GM19438 (cell line): ENCODE data around the gene DUSP16.
"Not testable (repeated sequence)": the region's sequence is repeated elsewhere in the genome, so short reads cannot be mapped to it uniquely, and the experiment has no call there.

ENCODE experiments used
- ATAC-seq: cut with Tn5 transposase; IDR thresholded peaks from one replicate; pipeline ENCODE4 v1.9.1; 2021; ENCODE audit warnings: low read depth; ENCODE audit not compliant: unreplicated experiment

DUSP16 gene

GRCh38 chr12:12585115-12585863 lies 22.6 kb upstream of the DUSP16 start:
- no peak for ATAC-seq

- no peak for ATAC-seq
These were observed 21.0 kb upstream of the DUSP16 start for GRCh38 chr12:12583510-12584178.

- peak; percentile 93 for ATAC-seq
These were observed 20.2 kb upstream of the DUSP16 start for GRCh38 chr12:12582895-12583303.

- ATAC-seq, result peak; percentile 49
These were observed 19.7 kb upstream of the DUSP16 start for GRCh38 chr12:12582193-12582881.

GRCh38 chr12:12580716-12581115 lies 18.1 kb upstream of the DUSP16 start:
- not testable (repeated sequence) for ATAC-seq

GRCh38 chr12:12577786-12578185 lies 15.1 kb upstream of the DUSP16 start:
- ATAC-seq, result no peak

GRCh38 chr12:12572659-12573058 lies 10.0 kb upstream of the DUSP16 start:
- ATAC-seq, result no peak

- ATAC-seq, result not testable (repeated sequence)
These were observed 3.3 kb upstream of the DUSP16 start for GRCh38 chr12:12565971-12566370.

GRCh38 chr12:12564911-12565310 lies 2.2 kb upstream of the DUSP16 start:
- no peak for ATAC-seq

GRCh38 chr12:12563290-12563928 lies 746 bp upstream of the DUSP16 start:
- no peak for ATAC-seq

- no peak for ATAC-seq
These were observed 613 bp downstream of the DUSP16 start for GRCh38 chr12:12562016-12562483.

- no peak for ATAC-seq
These were observed 1.2 kb downstream of the DUSP16 start for GRCh38 chr12:12561371-12562015.

- no peak for ATAC-seq
These were observed 1.9 kb downstream of the DUSP16 start for GRCh38 chr12:12560587-12561370.

- no peak for ATAC-seq
These were observed 2.9 kb downstream of the DUSP16 start for GRCh38 chr12:12559719-12560296.

- no peak for ATAC-seq
These were observed 4.4 kb downstream of the DUSP16 start for GRCh38 chr12:12558291-12558690.

- ATAC-seq, result no peak
These were observed 4.9 kb downstream of the DUSP16 start for GRCh38 chr12:12557733-12558132.

- ATAC-seq, result no peak
These were observed 7.0 kb downstream of the DUSP16 start for GRCh38 chr12:12555656-12556055.

- no peak for ATAC-seq
These were observed 9.4 kb downstream of the DUSP16 start for GRCh38 chr12:12553208-12553785.

- no peak for ATAC-seq
These were observed 11.5 kb downstream of the DUSP16 start for GRCh38 chr12:12551115-12551514.
